GM19035 (cell line): ENCODE results near the gene NFATC3.

Experiments
- ATAC-seq: cut with Tn5 transposase; IDR thresholded peaks from one replicate; pipeline ENCODE4 v1.9.1; 2021; ENCODE audit not compliant: unreplicated experiment

NFATC3 gene

GRCh38 chr16:68085259-68086071 lies at the start of gene NFATC3:
Gene NFATC3, plus strand, starts transcription at chr16:68085370. Its CDS starts 312 bp downstream, at chr16:68085682.
- ATAC-seq = peak; percentile 64

GRCh38 chr16:68037841-68038597 lies 47.2 kb upstream of the NFATC3 start:
- no peak for ATAC-seq

GRCh38 chr16:68040506-68041288 lies 44.5 kb upstream of the NFATC3 start:
- ATAC-seq = peak; percentile 81

GRCh38 chr16:68041783-68042182 lies 43.4 kb upstream of the NFATC3 start:
- no peak for ATAC-seq

- ATAC-seq = no peak
Observed at GRCh38 chr16:68046106-68046505, 39.1 kb upstream of the NFATC3 start.

GRCh38 chr16:68047987-68048386 lies 37.2 kb upstream of the NFATC3 start:
- ATAC-seq = no peak

GRCh38 chr16:68049449-68049848 lies 35.7 kb upstream of the NFATC3 start:
- ATAC-seq = no peak

- no peak for ATAC-seq
Observed at GRCh38 chr16:68055395-68055794, 29.8 kb upstream of the NFATC3 start.

- ATAC-seq = no peak
Observed at GRCh38 chr16:68059804-68060203, 25.4 kb upstream of the NFATC3 start.

- ATAC-seq = no peak
Observed at GRCh38 chr16:68061396-68061795, 23.8 kb upstream of the NFATC3 start.

GRCh38 chr16:68062910-68063393 lies 22.2 kb upstream of the NFATC3 start:
- no peak for ATAC-seq

GRCh38 chr16:68064791-68065365 lies 20.3 kb upstream of the NFATC3 start:
- ATAC-seq = no peak

- no peak for ATAC-seq
Observed at GRCh38 chr16:68065716-68066305, 19.4 kb upstream of the NFATC3 start.

GRCh38 chr16:68066763-68067162 lies 18.4 kb upstream of the NFATC3 start:
- no peak for ATAC-seq

GRCh38 chr16:68068926-68069325 lies 16.2 kb upstream of the NFATC3 start:
- no peak for ATAC-seq

GRCh38 chr16:68069511-68070248 lies 15.5 kb upstream of the NFATC3 start:
- ATAC-seq = no peak

GRCh38 chr16:68070249-68070730 lies 14.9 kb upstream of the NFATC3 start:
- no peak for ATAC-seq

GRCh38 chr16:68070806-68071517 lies 14.2 kb upstream of the NFATC3 start:
- no peak for ATAC-seq

GRCh38 chr16:68071518-68071901 lies 13.7 kb upstream of the NFATC3 start:
- no peak for ATAC-seq
